HepG2 (cell line): Measurements from ENCODE around the gene CHAF1A. TPM values are rescaled to one million over a fixed set of nuclear protein-coding genes. Genes with fewer than 3 reads are reported as not detected.

ENCODE experiments used
- AGO1 ChIP-seq: fragments of 200-400 bp; formaldehyde crosslinking; IDR thresholded peaks from 2 replicates; pipeline ENCODE4 v1.6.1; 2017; ENCODE audit warnings: mild to moderate bottlenecking, low read depth, low read length, moderate library complexity; ENCODE audit not compliant: poor library complexity, severe bottlenecking
- ARID5B ChIP-seq: IDR thresholded peaks from 2 replicates; pipeline ENCODE4 v1.4.0; 2020; ENCODE audit warnings: mild to moderate bottlenecking, missing genetic modification reagents
- BCL6 ChIP-seq: IDR thresholded peaks from 2 replicates; pipeline ENCODE4 v1.6.1; 2016; ENCODE audit warnings: missing genetic modification reagents, missing compliant biosample characterization
- CREB1 ChIP-seq, 2 experiments: fragments of 450-650 bp in 1 of 2; IDR thresholded peaks; 2 replicates each; pipeline ENCODE4 v1.6.1; 2016 to 2017; ENCODE audit warnings: control low read depth in 1 of 2, mild to moderate bottlenecking in 1 of 2, missing compliant biosample characterization in 1 of 2, missing genetic modification characterization in 1 of 2
- HDAC6 ChIP-seq: fragments of 200-600 bp; sonication (generic); IDR thresholded peaks from 2 replicates; pipeline ENCODE4 v1.7.0; 2017; ENCODE audit warnings: mild to moderate bottlenecking, antibody characterized with exemption, low read length, low read depth
- HES4 ChIP-seq: sonication (generic); formaldehyde crosslinking; IDR thresholded peaks from 2 replicates; pipeline ENCODE4 v1.9.0; 2021; ENCODE audit warnings: mild to moderate bottlenecking, missing genetic modification reagents, borderline replicate concordance
- KLF6 ChIP-seq: IDR thresholded peaks from 2 replicates; pipeline ENCODE4 v1.8.0; 2016; ENCODE audit warnings: missing biosample characterization, missing genetic modification reagents
- LCORL ChIP-seq, 2 experiments: fragments of 450-650 bp in 1 of 2; sonication (generic) in 1 of 2; formaldehyde crosslinking in 1 of 2; IDR thresholded peaks; 2 replicates each; pipeline versions ENCODE4 v1.5.0 to v1.6.1; 2017 to 2020; ENCODE audit warnings: antibody characterized with exemption in 1 of 2, missing genetic modification reagents in 1 of 2
- NCOA2 ChIP-seq: sonication (generic); formaldehyde crosslinking; IDR thresholded peaks from 2 replicates; pipeline ENCODE4 v1.8.0; 2022; ENCODE audit warnings: inconsistent platforms
- PHB2 ChIP-seq: fragments of 450-650 bp; IDR thresholded peaks from 2 replicates; pipeline ENCODE4 v1.6.1; 2018; ENCODE audit not compliant: partially characterized antibody
- RARA ChIP-seq: IDR thresholded peaks from 2 replicates; pipeline ENCODE4 v1.6.1; 2016; ENCODE audit warnings: missing genetic modification reagents, missing compliant biosample characterization
- SP140L ChIP-seq: sonication (generic); formaldehyde crosslinking; IDR thresholded peaks from 2 replicates; pipeline ENCODE4 v1.4.0; 2020; ENCODE audit warnings: missing genetic modification reagents, borderline replicate concordance
- STAT6 ChIP-seq: sonication (generic); formaldehyde crosslinking; IDR thresholded peaks from 2 replicates; pipeline ENCODE4 v1.4.0; 2020; ENCODE audit warnings: missing genetic modification reagents, mild to moderate bottlenecking, borderline replicate concordance
- TP53 ChIP-seq: sonication (generic); formaldehyde crosslinking; conservative IDR thresholded peaks from 2 replicates; pipeline ENCODE4 v1.4.0; 2020; ENCODE audit warnings: missing genetic modification reagents
- ZMYM4 ChIP-seq: sonication (generic); formaldehyde crosslinking; IDR thresholded peaks from 2 replicates; pipeline ENCODE4 v1.8.1; 2023; ENCODE audit warnings: mild to moderate bottlenecking, missing genetic modification reagents
- ZNF232 ChIP-seq: sonication (generic); formaldehyde crosslinking; IDR thresholded peaks from 2 replicates; pipeline ENCODE4 v1.4.0; 2020; ENCODE audit warnings: missing genetic modification reagents, borderline replicate concordance
- ZNF773 ChIP-seq: sonication (generic); formaldehyde crosslinking; IDR thresholded peaks from 2 replicates; pipeline ENCODE4 v1.4.0; 2020; ENCODE audit warnings: missing genetic modification reagents, borderline replicate concordance
- ZSCAN29 ChIP-seq: sonication (generic); formaldehyde crosslinking; conservative IDR thresholded peaks from 2 replicates; pipeline ENCODE4 v1.4.0; 2020; ENCODE audit warnings: mild to moderate bottlenecking, missing genetic modification reagents
- polyA plus RNA-seq, 8 experiments: library from polyadenylated mRNA; depleted of rRNA in 3 of 8; stranded (reverse) in 7 of 8; unstranded in 1 of 8; fragments of >200 nt; fragmentation: Illumina TruSeq in 4 of 8; extraction: Trizol in 4 of 8; gene quantifications; 2 replicates each; pipeline versions ENCODE4 v1.2.1 to v1.2.3, GENCODE V29; 2011 to 2016; ENCODE audit warnings: low read depth in 4 of 8, missing spikeins in 1 of 8, mixed read lengths in 1 of 8; ENCODE audit not compliant: insufficient read depth in 1 of 8
- total RNA-seq, 5 experiments: library from RNA; depleted of rRNA; stranded (reverse); fragments of >200 nt; fragmentation: Illumina TruSeq; extraction: Trizol; gene quantifications; 2 replicates each; pipeline ENCODE4 v1.2.3, GENCODE V29; 2016; ENCODE audit warnings: low read depth in 1 of 5
- TF ChIP-seq, protein P1 (sequence below): sonication (generic); formaldehyde crosslinking; IDR thresholded peaks from 2 replicates; pipeline ENCODE4 v1.4.0; 2020; ENCODE audit warnings: mild to moderate bottlenecking, missing genetic modification reagents
- TF ChIP-seq, protein P2 (sequence below): conservative IDR thresholded peaks from 2 replicates; pipeline ENCODE4 v1.6.1; 2018; ENCODE audit warnings: missing genetic modification reagents
- TF ChIP-seq, protein P3 (sequence below): IDR thresholded peaks from 2 replicates; pipeline ENCODE4 v1.6.1; 2016

The CHAF1A gene
- total and polyA plus RNA-seq, 2 of the 13 experiments (the other 11 are each of a cell fraction or from before 2014, with no cell fraction given) = 11.0 to 34.8 TPM

- TF ChIP-seq ARID5B (CRISPR knock-in tag) (peak; percentile 85), HDAC6 (no peak), TP53 (CRISPR knock-in tag) (no peak), SP140L (CRISPR knock-in tag) (no peak), LCORL (IDR thresholded peaks at IDR 0.05) (0 out of 2 replicates have a peak, but pooled peaks have one; percentile 35), LCORL (CRISPR knock-in tag; IDR thresholded peaks at IDR 0.05) (peak; percentile 74; the same call in 1 of the 2 replicates), CREB1 (IDR thresholded peaks at IDR 0.05) (no peak), CREB1 (CRISPR knock-in tag; IDR thresholded peaks at IDR 0.05) (peak; percentile 52; the same call in 1 of the 2 replicates), KLF6 (CRISPR knock-in tag) (no peak), HES4 (CRISPR knock-in tag) (no peak), PHB2 (no peak), AGO1 (no peak), NCOA2 (CRISPR knock-in tag) (peak; percentile 53), BCL6 (peak; percentile 97), ZSCAN29 (no peak), STAT6 (CRISPR knock-in tag) (peak; percentile 81; the same call in 1 of the 2 replicates), ZNF773 (CRISPR knock-in tag) (no peak), ZMYM4 (CRISPR knock-in tag) (peak; percentile 45), ZNF232 (no peak), RARA (peak; percentile 84)
- TF ChIP-seq, protein P1, sequence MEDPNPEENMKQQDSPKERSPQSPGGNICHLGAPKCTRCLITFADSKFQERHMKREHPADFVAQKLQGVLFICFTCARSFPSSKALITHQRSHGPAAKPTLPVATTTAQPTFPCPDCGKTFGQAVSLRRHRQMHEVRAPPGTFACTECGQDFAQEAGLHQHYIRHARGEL (CRISPR knock-in tag) = no peak
- TF ChIP-seq, protein P2, sequence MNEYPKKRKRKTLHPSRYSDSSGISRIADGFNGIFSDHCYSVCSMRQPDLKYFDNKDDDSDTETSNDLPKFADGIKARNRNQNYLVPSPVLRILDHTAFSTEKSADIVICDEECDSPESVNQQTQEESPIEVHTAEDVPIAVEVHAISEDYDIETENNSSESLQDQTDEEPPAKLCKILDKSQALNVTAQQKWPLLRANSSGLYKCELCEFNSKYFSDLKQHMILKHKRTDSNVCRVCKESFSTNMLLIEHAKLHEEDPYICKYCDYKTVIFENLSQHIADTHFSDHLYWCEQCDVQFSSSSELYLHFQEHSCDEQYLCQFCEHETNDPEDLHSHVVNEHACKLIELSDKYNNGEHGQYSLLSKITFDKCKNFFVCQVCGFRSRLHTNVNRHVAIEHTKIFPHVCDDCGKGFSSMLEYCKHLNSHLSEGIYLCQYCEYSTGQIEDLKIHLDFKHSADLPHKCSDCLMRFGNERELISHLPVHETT (CRISPR knock-in tag) = peak; percentile 64; the same call in 1 of the 2 replicates
- TF ChIP-seq, protein P3, sequence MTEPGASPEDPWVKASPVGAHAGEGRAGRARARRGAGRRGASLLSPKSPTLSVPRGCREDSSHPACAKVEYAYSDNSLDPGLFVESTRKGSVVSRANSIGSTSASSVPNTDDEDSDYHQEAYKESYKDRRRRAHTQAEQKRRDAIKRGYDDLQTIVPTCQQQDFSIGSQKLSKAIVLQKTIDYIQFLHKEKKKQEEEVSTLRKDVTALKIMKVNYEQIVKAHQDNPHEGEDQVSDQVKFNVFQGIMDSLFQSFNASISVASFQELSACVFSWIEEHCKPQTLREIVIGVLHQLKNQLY (CRISPR knock-in tag) = peak; percentile 94
These were observed 11.7 kb upstream of the CHAF1A start (continued) for GRCh38 chr19:4390567-4391305.
